CD4-positive, alpha-beta T cell (primary cell): ENCODE results near the gene KCNK6. TPM values are rescaled to one million over a fixed set of nuclear protein-coding genes. Genes with fewer than 3 reads are reported as not detected.

Source experiments
- ATAC-seq: fragments of 200-7000 bp; cut with Tn5 transposase; one replicate; pipeline ENCODE4 v1.10.0; 2022; ENCODE audit warnings: mild to moderate bottlenecking; ENCODE audit not compliant: poor library complexity
- CTCF ChIA-PET: fragments of 350-600 bp; sonication (Branson Sonifier 250); formaldehyde crosslinking; loops from one replicate; lab custom pipeline; 2021; ENCODE audit warnings: antibody characterized with exemption, inconsistent platforms; lab: Charles Lee
- POLR2A ChIA-PET: fragments of 350-600 bp; sonication (Branson Sonifier 250); formaldehyde crosslinking; loops from one replicate; lab custom pipeline; 2021; ENCODE audit warnings: antibody characterized with exemption, inconsistent platforms; lab: Charles Lee
- DNase-seq, 14 experiments: peaks; one replicate each; pipeline ENCODE4 v3.0.0-alpha.2; 2013 to 2020; ENCODE audit warnings: mixed read lengths in 2 of 14
- H3K27ac ChIP-seq, 2 donors: one replicate each; pipeline versions ENCODE4 v1.5.1 to v1.7.0; 2013; ENCODE audit warnings: low read length in 2 of 2, low read depth in 1 of 2, mild to moderate bottlenecking in 1 of 2
- H3K27me3 ChIP-seq, 2 experiments: 1 replicate in 1 of 2; 2 replicates in 1 of 2; pipeline versions ENCODE4 v1.6.1 to v1.7.0; 2013; ENCODE audit warnings: low read length in 2 of 2, control low read depth in 1 of 2, mild to moderate bottlenecking in 1 of 2, moderate library complexity in 1 of 2; ENCODE audit not compliant: insufficient read depth in 2 of 2, control insufficient read depth in 1 of 2
- H3K36me3 ChIP-seq: one replicate; pipeline ENCODE4 v1.6.1; 2013; ENCODE audit warnings: low read length, control low read depth; ENCODE audit not compliant: insufficient read depth
- H3K4me1 ChIP-seq: one replicate; pipeline ENCODE4 v1.6.1; 2013; ENCODE audit warnings: low read length, control low read depth; ENCODE audit not compliant: insufficient read depth
- H3K4me3 ChIP-seq: one replicate; pipeline ENCODE4 v1.5.1; 2013; ENCODE audit warnings: mild to moderate bottlenecking, low read length, moderate library complexity
- H3K9me3 ChIP-seq, 2 experiments: 1 replicate in 1 of 2; 2 replicates in 1 of 2; pipeline versions ENCODE4 v1.6.1 to v1.7.0; 2013; ENCODE audit warnings: low read length in 2 of 2, mild to moderate bottlenecking in 2 of 2, control low read depth in 1 of 2, moderate library complexity in 1 of 2; ENCODE audit not compliant: control insufficient read depth in 1 of 2, insufficient read depth in 1 of 2
- H3K27ac Mint-ChIP-seq: one replicate; pipeline ENCODE4 v1.8.0; 2020; ENCODE audit warnings: mixed read lengths
- H3K27me3 Mint-ChIP-seq: one replicate; pipeline ENCODE4 v1.8.0; 2021; ENCODE audit warnings: mixed read lengths
- H3K36me3 Mint-ChIP-seq: one replicate; pipeline ENCODE4 v1.8.0; 2021; ENCODE audit warnings: low read depth, mixed read lengths
- H3K4me1 Mint-ChIP-seq: one replicate; pipeline ENCODE4 v1.8.0; 2021; ENCODE audit warnings: low read depth, mixed read lengths
- H3K4me3 Mint-ChIP-seq: one replicate; pipeline ENCODE4 v1.8.0; 2020; ENCODE audit warnings: mild to moderate bottlenecking, mixed read lengths
- H3K9me3 Mint-ChIP-seq: one replicate; pipeline ENCODE4 v1.8.0; 2020; ENCODE audit warnings: mixed read lengths
- CTCF ChIP-seq: fragments of 200-600 bp; IDR thresholded peaks from one replicate; pipeline ENCODE4 v1.8.0; 2022; ENCODE audit warnings: antibody characterized with exemption, mild to moderate bottlenecking
- intact Hi-C, 2 experiments: fragments of 100-400 bp; cut with DNase I in 1 of 2; cut with micrococcal nuclease in 1 of 2; formaldehyde crosslinking; loops; one replicate each; pipeline versions ENCODE4 v1.15.1 to v1.9.0; 2023 to 2025; cut with DNase I, micrococcal nuclease
- total RNA-seq, 174 experiments: library from RNA in 2 of 174; stranded (reverse) in 2 of 174; gene quantifications; one replicate each; pipeline ENCODE4 v1.2.3 and lab custom pipeline; 2021 to 2026

Gene KCNK6
- total RNA-seq, 2 experiments from 2014 or later = 3.0 to 3.1 TPM

- Histone ChIP-seq H3K36me3 (no peaks in the 10 kb centered on the region), H3K27ac (no peak overlapping the region), H3K4me3 (no peak overlapping the region), H3K4me1 (no peaks in the 10 kb centered on the region), H3K27me3 (no peaks in the 10 kb centered on the region), H3K9me3 (no peaks in the 10 kb centered on the region)
- Mint-ChIP-seq H3K27ac (no peak overlapping the region), H3K27me3 (no peaks in the 10 kb centered on the region), H3K36me3 (no peaks in the 10 kb centered on the region), H3K4me1 (no peaks in the 10 kb centered on the region), H3K9me3 (no peaks in the 10 kb centered on the region), H3K4me3 (no peak overlapping the region)
- ATAC-seq = no peak
- no peak for DNase-seq
- intact Hi-C loops = no loop called here
- CTCF ChIA-PET = no interaction called here
- POLR2A ChIA-PET = no interaction called here
- no peak for TF ChIP-seq CTCF
Measured at GRCh38 chr19:38351865-38352395, 32.3 kb downstream of the KCNK6 start.

- H3K36me3 ChIP-seq = no peaks in the 10 kb centered on the region
- CTCF ChIA-PET = interaction anchor here (0.6 kb wide), 1 partner anchor 448 kb away, joined by 3 read pairs; no protein-coding TSS in a partner anchor
- intact Hi-C loops = no loop called here
- Mint-ChIP-seq H3K36me3 (no peaks in the 10 kb centered on the region), H3K27me3 (no peaks in the 10 kb centered on the region), H3K4me3 (no peak overlapping the region), H3K4me1 (no peaks in the 10 kb centered on the region), H3K9me3 (no peaks in the 10 kb centered on the region), H3K27ac (no peak overlapping the region)
- no peak for ATAC-seq
- H3K27ac ChIP-seq = no peak overlapping the region
- no peaks in the 10 kb centered on the region for H3K27me3 ChIP-seq
- H3K4me1 ChIP-seq = no peaks in the 10 kb centered on the region
- no peak for DNase-seq
- H3K4me3 ChIP-seq = no peak overlapping the region
- no peaks in the 10 kb centered on the region for H3K9me3 ChIP-seq
- POLR2A ChIA-PET = no interaction called here
- TF ChIP-seq CTCF = no peak
Measured at GRCh38 chr19:38352611-38353010, 33.0 kb downstream of the KCNK6 start.

GRCh38 chr19:38355728-38356725 is 36.4 kb downstream of the KCNK6 start:
- DNase-seq (no peak), ATAC-seq (no peak)
- no peak for TF ChIP-seq CTCF
- Mint-ChIP-seq H3K36me3 (no peaks in the 10 kb centered on the region), H3K9me3 (no peaks in the 10 kb centered on the region), H3K4me1 (peaks cover 6% of the 10 kb centered on the region), H3K4me3 (no peak overlapping the region), H3K27ac (no peak overlapping the region), H3K27me3 (peaks cover 6% of the 10 kb centered on the region)
- intact Hi-C loops = no loop called here
- peaks cover 0 to 2% of the 10 kb centered on the region in 2 experiments for H3K27me3 ChIP-seq
- H3K4me3 ChIP-seq = no peak overlapping the region
- no peaks in the 10 kb centered on the region for H3K9me3 ChIP-seq
- ChIA-PET CTCF (no interaction called here), POLR2A (no interaction called here)
- H3K36me3 ChIP-seq = no peaks in the 10 kb centered on the region
- no peaks in the 10 kb centered on the region for H3K4me1 ChIP-seq
- no peak overlapping the region for H3K27ac ChIP-seq
